Measurements from ENCODE around the gene PFKFB1. TPM values are rescaled to one million over a fixed set of nuclear protein-coding genes. Genes with fewer than 3 reads are reported as not detected.
A peak's percentile ranks its signal among the peaks of the same experiment; 100 is the strongest.

Gene PFKFB1
- total and polyA plus RNA-seq, 2 donors, result 0.19 to 0.41 TPM

DNA sequence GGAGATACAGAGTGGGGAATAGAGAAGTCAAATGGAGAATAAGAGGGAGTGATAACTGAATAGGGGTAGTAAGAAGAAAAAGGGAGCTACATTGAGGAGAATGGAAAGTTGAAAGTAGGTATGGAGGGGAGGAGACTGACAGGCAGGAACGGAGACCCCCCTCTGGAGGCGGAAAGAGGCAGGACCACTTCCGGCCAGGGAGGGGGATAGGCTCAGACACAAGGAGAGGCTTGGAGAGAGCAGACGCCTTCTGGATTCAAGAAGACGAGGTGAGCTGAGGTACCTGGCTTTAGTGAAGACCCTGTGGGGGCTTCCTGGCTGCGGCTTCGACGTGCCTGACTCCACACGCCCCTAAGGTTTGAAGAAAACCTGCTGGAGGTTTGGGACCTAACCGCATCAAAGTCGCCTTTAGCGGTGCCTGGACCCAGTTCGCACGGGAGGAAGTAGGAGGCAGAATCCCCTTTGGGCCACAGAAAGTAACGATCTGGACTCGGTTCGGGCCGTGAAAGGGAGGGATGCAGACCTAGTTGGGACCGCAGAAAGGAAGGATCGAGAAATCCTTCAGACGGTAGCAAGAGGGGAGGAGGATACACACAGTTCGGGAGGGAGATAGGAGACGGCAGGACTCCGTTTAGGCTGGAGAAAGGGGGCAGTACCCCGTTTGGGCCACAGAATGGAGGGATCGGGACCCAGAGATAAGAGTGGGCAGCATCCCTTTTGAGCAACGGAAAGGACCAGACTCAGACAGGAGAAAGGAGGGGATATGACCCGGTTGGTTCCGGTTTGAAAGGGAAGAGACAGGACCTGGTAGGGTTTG lies 73.2 kb downstream of the PFKFB1 start, which contains the start of gene TRO:
Gene TRO (plus strand): TSS at position 215 of the 817 bp plus-strand sequence. CDS start 1,423 bp downstream, outside the sequence.
- Histone ChIP-seq H3K9me3 (ENCODE audit: control insufficient read depth in 2 of 2, insufficient read depth in 1 of 2, low read length in 1 of 2) (no peaks in the 10 kb centered on the region), H3K4me1 (ENCODE audit: control insufficient read depth in 2 of 2, insufficient read depth in 2 of 2, low read length in 2 of 2) (peaks cover 0 to 4% of the 10 kb centered on the region in 2 donors), H3K36me3 (ENCODE audit: control insufficient read depth in 2 of 2, insufficient read depth in 2 of 2, low read length in 1 of 2) (peaks cover 6 to 12% of the 10 kb centered on the region in 2 donors), H3K27me3 (ENCODE audit: control insufficient read depth in 2 of 2, insufficient read depth in 1 of 2, low read length in 1 of 2) (no peaks in the 10 kb centered on the region), H3K4me3 (ENCODE audit: low read length in 2 of 2) (peak within 1 kb of the TSS; percentile 55 to 64), H3K27ac (ENCODE audit: low read depth in 1 of 2, low read length in 1 of 2) (peak within 1 kb of the TSS in 1 of 2 donors; percentile 63)
- peak in 5 of 9 donors; percentile 4 to 39 (median 11) for DNase-seq (ENCODE audit: low read depth in 6 of 9, low spot score in 9 of 9)
- 0% methylated on average over 29 of the region's 29 CpGs for WGBS

DNA sequence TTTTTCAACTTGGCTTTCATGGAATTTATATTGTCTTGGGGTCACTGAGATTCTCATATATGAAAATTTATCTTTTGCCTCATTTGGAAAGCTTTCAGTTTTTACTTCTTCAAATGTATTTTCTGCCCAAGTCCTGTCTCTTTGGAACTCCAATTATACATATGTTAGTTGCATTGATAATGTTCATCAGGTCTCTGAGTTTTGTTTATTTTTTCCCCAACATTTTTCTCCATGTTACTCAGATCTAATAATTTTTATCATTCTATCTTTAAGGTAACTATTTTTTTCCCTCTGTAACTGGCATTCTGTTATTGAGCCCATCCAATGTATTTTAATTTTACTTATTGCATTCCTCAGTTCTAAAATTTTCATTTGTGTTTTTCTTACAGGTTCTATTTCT lies 84.0 kb downstream of the PFKFB1 start:
- Histone ChIP-seq H3K9me3 (ENCODE audit: control insufficient read depth in 2 of 2, insufficient read depth in 1 of 2, low read length in 1 of 2) (no peaks in the 10 kb centered on the region), H3K27me3 (ENCODE audit: control insufficient read depth in 2 of 2, insufficient read depth in 1 of 2, low read length in 1 of 2) (no peaks in the 10 kb centered on the region), H3K27ac (ENCODE audit: low read depth in 1 of 2, low read length in 1 of 2) (no peak overlapping the region), H3K4me1 (ENCODE audit: control insufficient read depth in 2 of 2, insufficient read depth in 2 of 2, low read length in 2 of 2) (no peaks in the 10 kb centered on the region), H3K4me3 (ENCODE audit: low read length in 2 of 2) (no peak overlapping the region), H3K36me3 (ENCODE audit: control insufficient read depth in 2 of 2, insufficient read depth in 2 of 2, low read length in 1 of 2) (no peaks in the 10 kb centered on the region)
- DNase-seq (ENCODE audit: low read depth in 6 of 9, low spot score in 9 of 9), result no peak

DNA sequence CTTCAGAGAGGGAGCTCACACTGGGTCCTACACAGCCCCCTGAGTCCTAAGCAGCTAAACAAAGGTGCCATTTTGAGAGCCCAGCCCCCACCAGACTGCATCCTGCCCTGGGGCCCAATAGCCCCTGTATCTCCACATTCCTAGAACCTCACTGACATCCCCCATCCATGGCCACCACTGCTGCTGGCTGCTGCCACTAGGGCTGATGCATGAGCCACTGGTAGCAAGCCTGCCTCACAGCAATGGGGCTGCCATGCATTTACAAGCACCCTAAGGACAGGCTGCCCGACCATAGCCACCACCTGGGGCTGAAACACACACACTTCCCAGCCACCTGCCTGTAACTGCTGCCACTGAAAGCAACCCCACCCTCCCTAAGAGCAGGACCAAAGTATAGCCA lies 99.8 kb downstream of the PFKFB1 start:
- DNase-seq (ENCODE audit: low read depth in 6 of 9, low spot score in 9 of 9), result no peak
- Histone ChIP-seq H3K36me3 (ENCODE audit: control insufficient read depth in 2 of 2, insufficient read depth in 2 of 2, low read length in 1 of 2) (no peaks in the 10 kb centered on the region), H3K4me3 (ENCODE audit: low read length in 2 of 2) (no peak overlapping the region), H3K4me1 (ENCODE audit: control insufficient read depth in 2 of 2, insufficient read depth in 2 of 2, low read length in 2 of 2) (no peaks in the 10 kb centered on the region), H3K27me3 (ENCODE audit: control insufficient read depth in 2 of 2, insufficient read depth in 1 of 2, low read length in 1 of 2) (no peaks in the 10 kb centered on the region), H3K9me3 (ENCODE audit: control insufficient read depth in 2 of 2, insufficient read depth in 1 of 2, low read length in 1 of 2) (no peaks in the 10 kb centered on the region), H3K27ac (ENCODE audit: low read depth in 1 of 2, low read length in 1 of 2) (no peak overlapping the region)
- 68% methylated on average over 1 of the region's 1 CpG for WGBS

DNA sequence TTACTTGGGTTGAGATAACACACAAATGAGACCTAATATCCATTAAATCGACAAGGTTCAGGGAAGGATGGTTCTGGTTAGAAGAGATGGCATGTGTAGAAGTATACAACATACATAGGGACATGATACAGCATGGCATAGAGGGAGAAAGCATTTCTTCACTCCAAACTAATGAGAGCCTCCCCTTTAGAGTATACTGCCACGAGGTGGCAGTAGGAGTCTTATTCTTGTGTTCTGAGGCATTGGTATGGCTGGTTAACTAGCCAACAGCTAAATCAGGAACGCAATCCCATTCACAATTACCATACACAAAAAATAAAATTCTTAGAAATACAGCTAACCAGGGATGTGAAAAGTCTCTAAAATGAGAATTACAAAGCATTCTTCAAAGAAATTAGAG lies 102.4 kb downstream of the PFKFB1 start:
- DNase-seq (ENCODE audit: low read depth in 6 of 9, low spot score in 9 of 9), result peak in 7 of 9 donors; percentile 3 to 56 (median 13)
- Histone ChIP-seq H3K27me3 (ENCODE audit: control insufficient read depth in 2 of 2, insufficient read depth in 1 of 2, low read length in 1 of 2) (no peaks in the 10 kb centered on the region), H3K27ac (ENCODE audit: low read depth in 1 of 2, low read length in 1 of 2) (no peak overlapping the region), H3K36me3 (ENCODE audit: control insufficient read depth in 2 of 2, insufficient read depth in 2 of 2, low read length in 1 of 2) (no peaks in the 10 kb centered on the region), H3K4me1 (ENCODE audit: control insufficient read depth in 2 of 2, insufficient read depth in 2 of 2, low read length in 2 of 2) (no peaks in the 10 kb centered on the region), H3K4me3 (ENCODE audit: low read length in 2 of 2) (no peak overlapping the region), H3K9me3 (ENCODE audit: control insufficient read depth in 2 of 2, insufficient read depth in 1 of 2, low read length in 1 of 2) (no peaks in the 10 kb centered on the region)
- WGBS, result 21% methylated on average over 3 of the region's 3 CpGs

DNA sequence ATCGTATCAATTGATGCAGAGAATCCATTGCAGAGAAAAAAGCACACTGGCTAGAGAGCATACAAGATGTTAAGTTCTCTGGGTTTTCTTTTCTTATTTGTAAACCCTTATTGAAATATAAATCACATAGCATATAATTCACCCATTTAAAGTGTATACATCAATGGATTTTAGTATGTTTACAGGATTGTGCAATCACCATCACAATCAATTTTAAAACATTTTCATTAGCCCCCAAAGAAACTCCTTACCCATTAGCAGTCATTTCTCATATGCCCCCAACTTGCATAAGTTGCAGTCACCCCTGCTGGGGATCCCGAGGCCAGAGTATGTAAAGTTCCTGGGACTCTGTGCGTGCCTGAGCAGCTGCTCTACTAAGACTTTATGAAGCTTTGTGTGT lies 108.2 kb downstream of the PFKFB1 start:
- H3K9me3 ChIP-seq (ENCODE audit: control insufficient read depth in 2 of 2, insufficient read depth in 1 of 2, low read length in 1 of 2), result no peaks in the 10 kb centered on the region
- H3K4me1 ChIP-seq (ENCODE audit: control insufficient read depth in 2 of 2, insufficient read depth in 2 of 2, low read length in 2 of 2), result no peaks in the 10 kb centered on the region
- no peak for DNase-seq (ENCODE audit: low read depth in 6 of 9, low spot score in 9 of 9)
- H3K36me3 ChIP-seq (ENCODE audit: control insufficient read depth in 2 of 2, insufficient read depth in 2 of 2, low read length in 1 of 2), result no peaks in the 10 kb centered on the region
- no peak overlapping the region for H3K4me3 ChIP-seq (ENCODE audit: low read length in 2 of 2)
- no peaks in the 10 kb centered on the region for H3K27me3 ChIP-seq (ENCODE audit: control insufficient read depth in 2 of 2, insufficient read depth in 1 of 2, low read length in 1 of 2)
- H3K27ac ChIP-seq (ENCODE audit: low read depth in 1 of 2, low read length in 1 of 2), result no peak overlapping the region
- 88% methylated on average over 3 of the region's 3 CpGs for WGBS

Other genes starting within 250 kb of the PFKFB1 start
- not detected for gene ITIH6, start 195.9 kb downstream of the PFKFB1 start, total RNA-seq
- gene ITIH6, start 195.9 kb downstream of the PFKFB1 start, polyA plus RNA-seq, result not detected
- gene MAGED2, start 186.4 kb downstream of the PFKFB1 start, total RNA-seq, result 183 TPM
- gene MAGED2, start 186.4 kb downstream of the PFKFB1 start, polyA plus RNA-seq, result 88.3 TPM
- gene TRO, start 73.4 kb downstream of the PFKFB1 start, total RNA-seq, result 17.3 TPM
- gene TRO, start 73.4 kb downstream of the PFKFB1 start, polyA plus RNA-seq, result 12.4 TPM
- gene APEX2, start 6.2 kb upstream of the PFKFB1 start, total RNA-seq, result 6.7 TPM
- gene APEX2, start 6.2 kb upstream of the PFKFB1 start, polyA plus RNA-seq, result 9.0 TPM
- 16.9 TPM for gene ALAS2, start 36.8 kb upstream of the PFKFB1 start, total RNA-seq
- gene ALAS2, start 36.8 kb upstream of the PFKFB1 start, polyA plus RNA-seq, result 0.41 TPM
- 0.14 TPM for gene PAGE2B, start 80.8 kb upstream of the PFKFB1 start, total RNA-seq
- 1.2 TPM for gene PAGE2B, start 80.8 kb upstream of the PFKFB1 start, polyA plus RNA-seq
- gene PAGE2, start 94.8 kb upstream of the PFKFB1 start, total RNA-seq, result 0.24 TPM
- 1.1 TPM for gene PAGE2, start 94.8 kb upstream of the PFKFB1 start, polyA plus RNA-seq
- 0.14 TPM for gene PAGE5, start 226.2 kb upstream of the PFKFB1 start, total RNA-seq
- gene PAGE5, start 226.2 kb upstream of the PFKFB1 start, polyA plus RNA-seq, result 0.32 TPM